SJCRH30 (cell line): ENCODE results near the gene ACP2. TPM values are rescaled to one million over a fixed set of nuclear protein-coding genes. Genes with fewer than 3 reads are reported as not detected.

Experiments
- DNase-seq, 2 experiments: peaks; one replicate each; pipeline ENCODE4 v3.0.0-alpha.2; 2015 to 2020
- H3K27ac ChIP-seq: fragments of 250-450 bp; sonication (Bioruptor Pico); 2 replicates; pipeline ENCODE4 v1.5.1; 2020; ENCODE audit warnings: mild to moderate bottlenecking, moderate library complexity
- H3K27me3 ChIP-seq: fragments of 250-450 bp; sonication (Bioruptor Pico); 2 replicates; pipeline ENCODE4 v1.5.1; 2020; ENCODE audit warnings: mild to moderate bottlenecking, moderate library complexity
- H3K36me3 ChIP-seq: fragments of 250-450 bp; sonication (Bioruptor Pico); 2 replicates; pipeline ENCODE4 v1.5.1; 2020; ENCODE audit warnings: mild to moderate bottlenecking, moderate library complexity
- H3K4me1 ChIP-seq: fragments of 250-450 bp; sonication (Bioruptor Pico); 2 replicates; pipeline ENCODE4 v1.5.1; 2020; ENCODE audit warnings: mild to moderate bottlenecking, moderate library complexity
- H3K4me3 ChIP-seq: fragments of 250-450 bp; sonication (Bioruptor Pico); 2 replicates; pipeline ENCODE4 v1.5.1; 2020; ENCODE audit warnings: mild to moderate bottlenecking, moderate library complexity
- H3K9me3 ChIP-seq: fragments of 250-450 bp; sonication (Bioruptor Pico); replicated peaks from 2 replicates; pipeline ENCODE4 v1.5.1; 2020; ENCODE audit warnings: mild to moderate bottlenecking, moderate library complexity
- total RNA-seq: library from RNA; depleted of rRNA; stranded (reverse); fragments of >200 nt; shearing (Covaris generic); gene quantifications from 2 replicates; pipeline ENCODE4 v1.2.3, GENCODE V29; 2014

The ACP2 gene
- total RNA-seq, 1 experiment from 2014 or later = 29.6 TPM

DNA sequence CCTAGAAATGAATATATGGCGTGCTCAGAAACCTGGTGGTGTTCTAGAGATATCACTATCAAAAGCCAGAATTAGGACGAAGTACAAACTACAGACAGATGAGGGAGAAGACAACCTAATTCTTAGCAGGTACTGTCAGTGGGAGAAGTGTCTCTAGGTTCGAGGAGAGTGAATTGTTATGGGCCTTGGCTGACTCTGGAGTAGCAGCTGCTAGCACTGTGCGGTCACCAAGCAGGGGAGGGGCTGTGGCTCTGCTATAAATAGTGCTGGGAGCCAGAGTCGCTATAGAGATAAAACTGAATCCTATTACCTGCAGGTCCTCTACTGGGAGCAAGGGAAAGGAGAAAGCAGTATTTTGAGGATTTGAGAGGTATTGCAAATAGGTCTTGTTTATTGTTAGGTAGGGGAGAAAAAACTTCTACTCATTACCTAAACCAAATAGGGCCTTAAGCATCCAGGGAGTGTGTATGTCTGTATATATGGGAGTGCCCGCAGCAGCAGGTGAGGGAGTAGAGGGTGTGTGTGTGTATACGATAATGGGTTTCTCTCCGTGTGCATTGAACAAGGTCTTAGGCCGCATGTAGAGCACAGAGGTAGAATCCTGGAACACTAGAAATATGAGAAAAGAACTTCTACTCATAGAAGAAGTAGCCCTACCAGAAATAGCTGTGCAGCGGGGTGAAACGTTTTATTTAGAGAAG lies 23.5 kb upstream of the ACP2 start:
- no peaks in the 10 kb centered on the region for H3K9me3 ChIP-seq
- no peak overlapping the region for H3K27ac ChIP-seq
- DNase-seq = peak; percentile 73 to 77
- no peak overlapping the region for H3K4me3 ChIP-seq
- peaks cover 22% of the 10 kb centered on the region for H3K36me3 ChIP-seq
- no peaks in the 10 kb centered on the region for H3K27me3 ChIP-seq
- peaks cover 21% of the 10 kb centered on the region for H3K4me1 ChIP-seq

DNA sequence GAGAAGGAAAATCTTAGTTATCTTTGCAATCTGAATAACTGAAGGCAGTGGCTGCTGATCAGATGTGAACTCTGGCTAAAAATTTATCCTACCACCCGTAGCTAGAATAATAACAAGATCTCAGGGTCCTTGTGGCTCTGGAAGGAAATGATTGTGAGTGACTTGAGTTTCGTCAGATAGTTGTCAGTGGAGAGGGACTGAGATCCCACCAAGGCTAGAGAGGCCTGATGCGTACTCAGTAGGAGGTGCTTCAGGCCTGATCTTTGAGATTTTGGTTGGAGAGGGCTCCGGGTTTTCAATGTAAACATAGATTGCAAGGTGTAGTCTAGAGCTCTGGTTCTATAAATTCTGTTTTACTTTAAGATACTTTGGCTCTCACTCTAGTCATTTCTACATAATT lies 22.7 kb upstream of the ACP2 start:
- Histone ChIP-seq H3K4me1 (peaks cover 21% of the 10 kb centered on the region), H3K4me3 (no peak overlapping the region)

DNA sequence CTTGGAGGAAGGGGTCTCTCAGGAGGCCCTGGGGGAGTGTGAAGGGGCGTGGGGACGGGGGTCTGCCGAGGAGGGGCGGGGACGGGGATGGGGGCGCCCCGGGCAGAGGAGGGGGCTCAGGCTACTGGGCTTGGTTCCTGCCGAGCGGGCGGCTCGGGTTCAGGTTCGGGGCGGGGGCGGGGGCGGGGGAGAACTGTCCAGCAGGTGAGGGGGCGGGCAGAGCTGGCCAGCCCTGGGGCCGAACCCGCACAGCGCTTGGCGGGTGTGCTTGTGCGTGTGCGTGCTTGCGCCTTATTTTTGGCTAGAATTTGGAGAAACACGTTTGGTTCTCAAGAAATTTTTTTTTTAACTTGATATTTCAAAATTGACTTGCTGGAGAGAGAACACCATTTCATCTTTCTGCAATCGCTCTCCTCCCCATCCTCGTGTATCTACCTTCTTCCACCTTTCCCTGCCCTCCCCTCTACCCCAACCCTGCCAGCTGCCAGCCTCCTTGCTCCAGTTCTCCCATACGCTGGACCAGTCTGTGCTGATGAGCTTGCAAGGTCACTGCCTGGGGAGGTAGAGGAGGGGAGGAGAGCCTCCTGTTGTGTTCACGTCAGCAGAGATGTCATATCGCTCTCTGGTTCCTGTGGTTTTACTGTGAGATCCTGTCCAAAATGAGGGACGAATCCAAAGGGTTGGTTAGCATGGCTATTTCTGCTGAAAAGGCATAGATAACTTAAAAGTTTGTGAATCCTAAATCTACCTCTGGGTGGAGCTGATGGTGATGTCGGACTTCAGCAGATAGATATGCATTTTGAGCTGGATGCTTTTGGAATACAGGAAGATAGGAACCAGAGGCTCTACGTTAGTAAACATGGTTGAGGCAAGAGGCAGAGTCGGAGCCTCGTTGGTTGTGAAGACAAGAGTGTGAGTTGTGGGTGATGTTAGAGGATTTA lies 22.0 kb upstream of the ACP2 start:
- Histone ChIP-seq H3K27ac (peak overlapping the region; percentile 79; the same call in 1 of the 2 replicates), H3K27me3 (no peaks in the 10 kb centered on the region), H3K36me3 (peaks cover 9% of the 10 kb centered on the region), H3K9me3 (no peaks in the 10 kb centered on the region), H3K4me1 (peaks cover 21% of the 10 kb centered on the region), H3K4me3 (peak overlapping the region; percentile 70)
- DNase-seq = peak; percentile 19 to 44

More for the DNA sequence above, 22.7 kb upstream of the ACP2 start:
- Histone ChIP-seq H3K9me3 (no peaks in the 10 kb centered on the region), H3K27me3 (no peaks in the 10 kb centered on the region), H3K27ac (no peak overlapping the region), H3K36me3 (peaks cover 16% of the 10 kb centered on the region)
- no peak for DNase-seq

DNA sequence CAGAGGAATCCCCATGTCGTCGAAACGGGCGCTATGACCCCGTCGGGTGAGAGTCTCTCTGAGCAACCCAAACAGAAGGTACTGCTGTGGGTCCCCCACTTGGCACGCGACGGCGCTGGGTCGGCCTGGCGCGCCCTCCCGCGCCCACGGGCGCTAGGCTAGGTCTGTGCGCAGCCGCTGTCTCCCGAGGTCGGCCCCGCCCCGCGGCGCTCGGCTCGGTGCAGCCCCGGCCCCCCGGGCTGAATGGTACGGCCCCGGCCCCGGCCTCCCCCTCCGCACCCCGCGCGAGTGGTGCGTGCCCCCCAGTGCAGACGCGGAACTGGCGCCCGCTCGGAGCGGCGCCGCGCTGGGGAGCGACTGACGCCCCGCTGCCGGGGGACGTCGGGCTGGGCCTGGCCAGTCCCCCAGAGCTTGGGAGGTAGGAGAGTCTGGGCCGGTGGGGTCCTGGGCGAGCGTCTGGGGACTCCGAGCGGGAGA lies 21.3 kb upstream of the ACP2 start, which contains the start of gene MADD:
Gene MADD, plus strand, starts transcription at position 305 of the 477 bp plus-strand sequence.
- peaks cover 21% of the 10 kb centered on the region for H3K4me1 ChIP-seq
- peak within 1 kb of the TSS; percentile 70 for H3K4me3 ChIP-seq
- peak; percentile 89 to 91 for DNase-seq
- peak within 1 kb of the TSS; percentile 79 for H3K27ac ChIP-seq
- no peaks in the 10 kb centered on the region for H3K27me3 ChIP-seq
- H3K36me3 ChIP-seq = peaks cover 3% of the 10 kb centered on the region
- H3K9me3 ChIP-seq = no peaks in the 10 kb centered on the region

DNA sequence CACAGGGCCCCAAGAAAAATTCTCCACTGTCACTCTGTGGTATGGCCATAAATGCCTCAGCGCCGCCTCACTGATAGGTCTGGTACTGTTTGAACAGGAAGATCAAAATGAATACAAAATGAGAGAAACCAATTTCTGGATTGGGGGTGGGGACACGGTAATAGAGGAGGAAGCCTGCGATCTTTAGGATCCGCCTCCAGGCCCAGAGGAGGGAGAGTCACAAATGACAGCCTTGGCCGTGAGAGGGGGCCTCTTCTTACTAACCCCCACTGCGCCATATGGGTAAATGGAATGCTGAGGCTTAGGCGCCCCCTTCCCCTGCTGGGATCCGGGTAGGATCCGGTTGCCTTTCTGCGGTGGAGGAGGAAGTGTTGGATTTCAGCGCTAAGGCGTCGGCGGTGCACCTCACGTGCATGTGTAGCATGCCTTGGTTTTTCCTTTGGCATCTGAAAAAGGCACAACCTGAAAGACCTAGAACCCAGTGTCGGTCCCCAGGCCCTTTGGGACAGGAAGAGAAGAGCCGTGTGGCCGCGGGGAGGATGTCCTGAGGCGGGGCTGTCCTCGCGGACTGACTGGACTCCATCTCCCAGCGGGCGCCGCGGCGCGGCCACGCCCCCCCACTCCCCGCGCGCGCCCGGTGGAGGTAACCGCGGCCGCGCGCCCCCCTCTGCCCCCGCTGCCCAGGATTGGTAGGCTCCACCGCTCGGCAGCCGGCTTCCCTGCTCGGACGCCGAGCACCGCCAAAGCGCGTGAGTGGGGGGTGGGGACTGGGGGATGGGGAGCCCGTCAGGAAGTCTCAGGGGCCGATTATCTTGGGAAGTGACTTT lies 20.6 kb upstream of the ACP2 start:
- Histone ChIP-seq H3K4me1 (peaks cover 21% of the 10 kb centered on the region), H3K36me3 (no peaks in the 10 kb centered on the region; the same call in 1 of the 2 replicates), H3K27ac (peak overlapping the region; percentile 79), H3K9me3 (no peaks in the 10 kb centered on the region), H3K27me3 (no peaks in the 10 kb centered on the region), H3K4me3 (peak overlapping the region; percentile 70)
- DNase-seq = peak; percentile 92 to 93

DNA sequence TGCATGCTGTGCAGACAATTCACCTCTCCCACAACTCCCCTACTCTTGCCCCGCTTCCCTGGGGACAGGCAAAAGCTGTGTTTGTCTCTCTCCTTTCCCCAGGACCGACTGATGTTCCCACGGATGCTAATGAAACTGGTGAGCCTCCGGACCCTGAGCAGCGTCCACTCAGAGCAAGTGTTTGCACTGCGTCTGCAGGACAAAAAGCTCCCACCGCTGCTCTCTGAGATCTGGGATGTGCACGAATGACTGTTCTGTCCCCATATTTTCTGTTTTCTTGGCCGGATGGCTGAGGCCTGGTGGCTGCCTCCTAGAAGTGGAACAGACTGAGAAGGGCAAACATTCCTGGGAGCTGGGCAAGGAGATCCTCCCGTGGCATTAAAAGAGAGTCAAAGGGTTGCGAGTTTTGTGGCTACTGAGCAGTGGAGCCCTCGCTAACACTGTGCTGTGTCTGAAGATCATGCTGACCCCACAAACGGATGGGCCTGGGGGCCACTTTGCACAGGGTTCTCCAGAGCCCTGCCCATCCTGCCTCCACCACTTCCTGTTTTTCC lies 19.9 kb upstream of the ACP2 start:
- H3K9me3 ChIP-seq = no peaks in the 10 kb centered on the region
- H3K27me3 ChIP-seq = no peaks in the 10 kb centered on the region
- no peaks in the 10 kb centered on the region for H3K36me3 ChIP-seq
- peak overlapping the region; percentile 70 for H3K4me3 ChIP-seq
- H3K27ac ChIP-seq = peak overlapping the region; percentile 79
- no peak for DNase-seq
- H3K4me1 ChIP-seq = peaks cover 21% of the 10 kb centered on the region

DNA sequence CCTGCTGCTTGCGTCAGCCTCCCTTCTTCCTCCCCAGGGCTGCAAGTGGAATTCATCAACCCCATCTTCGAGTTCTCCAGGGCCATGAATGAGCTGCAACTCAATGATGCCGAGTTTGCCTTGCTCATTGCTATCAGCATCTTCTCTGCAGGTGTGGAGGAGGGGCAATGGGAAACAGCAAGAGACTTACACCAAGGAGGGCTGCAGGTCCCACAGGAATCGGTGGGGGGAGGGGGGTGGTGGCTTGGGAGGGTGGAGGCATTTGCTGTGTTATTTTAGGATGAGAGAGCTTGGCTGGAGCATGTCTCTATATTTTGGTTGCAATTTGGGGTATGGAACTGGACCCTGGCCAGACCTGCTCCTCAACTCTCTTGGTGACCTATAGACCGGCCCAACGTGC lies 19.3 kb upstream of the ACP2 start:
- DNase-seq = no peak
- Histone ChIP-seq H3K36me3 (no peaks in the 10 kb centered on the region), H3K9me3 (no peaks in the 10 kb centered on the region), H3K4me1 (peaks cover 21% of the 10 kb centered on the region), H3K27ac (no peak overlapping the region; the same call in 1 of the 2 replicates), H3K27me3 (no peaks in the 10 kb centered on the region), H3K4me3 (no peak overlapping the region)

DNA sequence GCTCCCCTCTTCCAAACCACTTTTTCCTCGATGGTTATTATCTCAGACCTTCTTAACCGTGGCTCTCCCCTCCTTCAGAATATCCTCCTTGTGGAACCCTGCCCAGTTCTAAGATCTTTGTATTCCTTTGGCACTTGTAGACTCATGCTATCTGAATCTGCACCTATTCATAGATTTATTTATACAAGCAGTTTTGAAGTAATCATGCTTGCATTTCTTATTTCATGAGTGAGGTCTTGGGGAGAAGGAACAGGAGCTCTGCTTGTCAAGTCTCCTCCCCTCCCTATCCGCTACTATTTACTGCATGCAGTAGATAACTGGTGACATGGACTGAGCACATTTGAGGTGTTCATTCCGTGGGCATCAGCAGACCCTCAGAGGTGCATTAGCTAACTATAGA lies 15.9 kb upstream of the ACP2 start:
- Histone ChIP-seq H3K27me3 (no peaks in the 10 kb centered on the region), H3K4me3 (no peak overlapping the region), H3K4me1 (no peaks in the 10 kb centered on the region), H3K9me3 (no peaks in the 10 kb centered on the region), H3K27ac (no peak overlapping the region), H3K36me3 (no peaks in the 10 kb centered on the region)
- no peak for DNase-seq

DNA sequence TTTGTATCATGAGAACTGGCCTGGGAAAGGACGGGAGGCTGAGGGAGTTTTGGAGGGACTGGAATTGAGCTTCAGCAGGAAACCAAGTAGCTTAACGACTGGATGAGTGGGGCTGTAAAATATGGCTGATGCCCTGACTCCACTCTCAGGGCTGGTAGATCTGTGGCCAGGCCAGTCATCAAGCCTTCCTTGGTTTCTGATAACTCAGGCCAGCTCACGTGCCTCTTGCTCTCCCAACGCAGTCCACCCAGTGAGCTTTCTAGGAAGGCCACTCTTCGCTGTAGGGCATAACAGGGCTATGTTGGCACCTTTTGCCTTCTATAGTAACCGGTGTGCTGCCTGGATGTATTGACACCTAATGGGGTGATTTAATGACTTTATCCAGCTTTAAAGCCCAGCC lies 15.5 kb upstream of the ACP2 start:
- DNase-seq = no peak
- H3K27ac ChIP-seq = no peak overlapping the region
- no peaks in the 10 kb centered on the region for H3K27me3 ChIP-seq
- H3K36me3 ChIP-seq = no peaks in the 10 kb centered on the region
- H3K4me3 ChIP-seq = no peak overlapping the region
- H3K4me1 ChIP-seq = peaks cover 3% of the 10 kb centered on the region; the same call in 1 of the 2 replicates
- no peaks in the 10 kb centered on the region for H3K9me3 ChIP-seq

DNA sequence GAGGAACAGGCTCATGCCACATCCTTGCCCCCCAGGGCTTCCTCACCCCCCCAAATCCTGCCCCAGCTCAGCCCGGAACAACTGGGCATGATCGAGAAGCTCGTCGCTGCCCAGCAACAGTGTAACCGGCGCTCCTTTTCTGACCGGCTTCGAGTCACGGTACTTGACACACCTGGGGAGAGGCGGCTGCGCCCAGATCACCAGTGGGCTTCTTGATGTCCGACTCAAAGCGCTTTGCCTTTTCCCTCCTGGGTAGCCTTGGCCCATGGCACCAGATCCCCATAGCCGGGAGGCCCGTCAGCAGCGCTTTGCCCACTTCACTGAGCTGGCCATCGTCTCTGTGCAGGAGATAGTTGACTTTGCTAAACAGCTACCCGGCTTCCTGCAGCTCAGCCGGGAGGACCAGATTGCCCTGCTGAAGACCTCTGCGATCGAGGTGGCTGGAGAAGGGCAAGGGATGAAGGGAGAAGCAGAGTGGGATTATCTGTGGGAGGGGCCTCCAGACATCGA lies 12.7 kb upstream of the ACP2 start:
- no peak for DNase-seq
- H3K4me1 ChIP-seq = peaks cover 11% of the 10 kb centered on the region; the same call in 1 of the 2 replicates
- no peak overlapping the region for H3K27ac ChIP-seq
- no peak overlapping the region for H3K4me3 ChIP-seq
- no peaks in the 10 kb centered on the region for H3K9me3 ChIP-seq
- H3K27me3 ChIP-seq = no peaks in the 10 kb centered on the region
- H3K36me3 ChIP-seq = no peaks in the 10 kb centered on the region

DNA sequence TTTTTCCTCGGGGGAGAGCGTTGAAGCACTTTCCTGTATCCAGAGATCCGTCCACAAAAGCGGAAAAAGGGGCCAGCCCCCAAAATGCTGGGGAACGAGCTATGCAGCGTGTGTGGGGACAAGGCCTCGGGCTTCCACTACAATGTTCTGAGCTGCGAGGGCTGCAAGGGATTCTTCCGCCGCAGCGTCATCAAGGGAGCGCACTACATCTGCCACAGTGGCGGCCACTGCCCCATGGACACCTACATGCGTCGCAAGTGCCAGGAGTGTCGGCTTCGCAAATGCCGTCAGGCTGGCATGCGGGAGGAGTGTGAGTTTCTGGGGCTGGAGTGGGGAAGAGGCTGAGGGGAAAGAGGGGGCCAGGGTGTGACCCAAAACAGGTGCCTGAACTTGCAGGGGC lies 11.8 kb upstream of the ACP2 start:
- no peak for DNase-seq
- Histone ChIP-seq H3K4me3 (no peak overlapping the region), H3K27me3 (no peaks in the 10 kb centered on the region)

DNA sequence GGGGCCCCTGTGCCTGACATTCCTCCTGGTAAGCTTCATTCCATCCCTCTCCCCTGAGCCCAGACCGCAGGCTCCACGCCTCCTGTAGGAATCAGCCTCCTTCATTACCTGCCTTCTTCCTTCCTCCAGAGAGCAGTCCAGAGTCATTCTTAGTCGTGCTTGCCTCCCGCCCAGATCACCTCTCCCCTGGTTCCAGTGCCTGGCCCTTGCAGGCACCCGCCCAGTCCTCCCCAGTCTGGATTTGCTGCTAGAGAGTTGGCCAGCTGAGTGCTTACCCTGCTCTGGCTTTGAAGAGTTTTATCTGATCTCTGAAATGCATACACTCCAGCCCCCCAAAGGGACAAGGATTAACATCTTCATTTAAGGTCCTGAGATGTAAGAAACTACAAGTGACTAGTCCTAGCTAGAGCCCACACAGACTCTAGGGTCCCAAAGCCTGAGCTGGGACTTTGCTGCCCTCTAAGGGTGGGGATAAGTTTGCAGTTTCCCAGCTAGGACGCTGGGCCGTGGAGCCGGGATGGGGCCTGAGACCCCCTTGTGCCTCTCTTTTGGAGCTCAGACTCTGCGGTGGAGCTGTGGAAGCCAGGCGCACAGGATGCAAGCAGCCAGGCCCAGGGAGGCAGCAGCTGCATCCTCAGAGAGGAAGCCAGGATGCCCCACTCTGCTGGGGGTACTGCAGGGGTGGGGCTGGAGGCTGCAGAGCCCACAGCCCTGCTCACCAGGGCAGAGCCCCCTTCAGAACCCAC lies 10.8 kb upstream of the ACP2 start:
- H3K4me3 ChIP-seq = no peak overlapping the region
- peaks cover 19% of the 10 kb centered on the region for H3K4me1 ChIP-seq
- no peaks in the 10 kb centered on the region for H3K27me3 ChIP-seq
- no peaks in the 10 kb centered on the region for H3K36me3 ChIP-seq
- H3K27ac ChIP-seq = no peak overlapping the region
- DNase-seq = peak; percentile 56 to 75
- no peaks in the 10 kb centered on the region for H3K9me3 ChIP-seq

More for the DNA sequence above, 11.8 kb upstream of the ACP2 start:
- Histone ChIP-seq H3K9me3 (no peaks in the 10 kb centered on the region), H3K4me1 (peaks cover 11% of the 10 kb centered on the region; the same call in 1 of the 2 replicates), H3K36me3 (no peaks in the 10 kb centered on the region), H3K27ac (no peak overlapping the region)

DNA sequence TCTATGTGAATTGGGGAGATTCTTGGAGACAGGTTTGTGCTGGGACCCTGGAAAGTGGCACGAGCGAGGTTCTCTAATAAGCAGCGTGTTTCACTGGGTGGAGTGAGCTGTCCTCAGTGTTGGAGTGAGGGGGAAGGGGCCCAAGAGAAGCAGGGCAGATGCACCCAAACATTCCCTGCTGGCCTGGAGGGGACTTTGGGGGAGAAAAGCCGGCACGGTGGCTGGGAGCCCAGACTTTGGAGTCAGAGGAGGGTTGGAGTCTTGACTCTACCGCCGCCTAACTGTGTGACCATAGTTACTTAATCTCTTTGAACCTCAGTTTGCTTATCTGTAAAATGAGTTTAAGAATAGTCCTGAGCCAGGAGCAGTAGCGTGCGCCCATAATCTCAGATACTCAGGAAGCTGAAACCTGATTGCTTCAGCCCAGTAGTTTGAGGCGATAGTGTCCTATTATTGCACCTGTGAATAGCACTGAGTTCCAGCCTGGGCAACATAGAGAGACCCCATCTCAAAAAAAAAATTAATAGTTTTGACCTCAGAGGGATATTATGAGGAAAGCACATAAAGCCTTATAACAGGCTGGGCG lies 9.8 kb upstream of the ACP2 start:
- H3K36me3 ChIP-seq = no peaks in the 10 kb centered on the region
- H3K4me3 ChIP-seq = peak overlapping the region; percentile 48
- H3K9me3 ChIP-seq = no peaks in the 10 kb centered on the region
- no peak for DNase-seq
- H3K27me3 ChIP-seq = no peaks in the 10 kb centered on the region
- no peak overlapping the region; the same call in 1 of the 2 replicates for H3K27ac ChIP-seq
- peaks cover 21% of the 10 kb centered on the region for H3K4me1 ChIP-seq
